K562 (cell line): ENCODE results near the gene RACK1. TPM values are rescaled to one million over a fixed set of nuclear protein-coding genes. Genes with fewer than 3 reads are reported as not detected.

Experiments used
- ARID4B ChIP-seq: sonication (generic); formaldehyde crosslinking; IDR thresholded peaks from 2 replicates; pipeline ENCODE4 v1.8.0; 2022; ENCODE audit warnings: mild to moderate bottlenecking, missing genetic modification reagents
- BRF2 ChIP-seq: IDR thresholded peaks from 3 replicates; pipeline ENCODE4 v1.6.1; 2011; ENCODE audit warnings: borderline replicate concordance, mild to moderate bottlenecking; ENCODE audit not compliant: insufficient read length, insufficient read depth
- MAX ChIP-seq: sonication (generic); formaldehyde crosslinking; IDR thresholded peaks from 2 replicates; pipeline ENCODE4 v1.9.0; 2022; ENCODE audit warnings: mild to moderate bottlenecking, missing genetic modification reagents
- NFATC3 ChIP-seq: fragments of 450-650 bp; IDR thresholded peaks from 2 replicates; pipeline ENCODE4 v1.6.1; 2017; ENCODE audit warnings: mild to moderate bottlenecking
- TCF3 ChIP-seq: sonication (generic); formaldehyde crosslinking; IDR thresholded peaks from 2 replicates; pipeline ENCODE4 v1.4.0; 2020; ENCODE audit warnings: mild to moderate bottlenecking, missing genetic modification reagents
- UBTF ChIP-seq, 2 experiments: IDR thresholded peaks; 2 replicates each; pipeline ENCODE4 v1.6.1; 2012; ENCODE audit warnings: improper control_type of control experiment in 2 of 2, low read depth in 2 of 2, low read length in 2 of 2, borderline replicate concordance in 1 of 2
- ZBTB7A ChIP-seq: IDR thresholded peaks from 2 replicates; pipeline ENCODE4 v1.6.1; 2011; ENCODE audit warnings: low read depth, mild to moderate bottlenecking, low read length, moderate library complexity, borderline replicate concordance; ENCODE audit not compliant: control insufficient read depth
- polyA plus RNA-seq, 8 experiments: library from polyadenylated mRNA; depleted of rRNA in 4 of 8; stranded (reverse) in 5 of 8; unstranded in 3 of 8; fragments of >200 nt; fragmentation: Nextera tagmentation in 2 of 8; fragmentation: Illumina TruSeq in 1 of 8; extraction: Ambion mirVana in 2 of 8; extraction: Trizol in 1 of 8; gene quantifications; 2 replicates each; pipeline versions ENCODE4 v1.2.1 to v1.2.3, GENCODE V29; 2011 to 2014; ENCODE audit warnings: inconsistent platforms in 1 of 8, missing spikeins in 1 of 8
- total RNA-seq, 7 experiments: library from RNA; depleted of rRNA in 6 of 7; stranded (reverse); fragments of >200 nt in 6 of 7; fragmentation: Illumina TruSeq in 2 of 7; extraction: Trizol in 2 of 7; gene quantifications; 2 replicates each; pipeline versions ENCODE4 v1.2.1 to v1.2.3, GENCODE V29; 2011 to 2021; ENCODE audit warnings: low replicate concordance in 1 of 7
- TF ChIP-seq, protein P1 (sequence below): fragments of 450-650 bp; IDR thresholded peaks from 2 replicates; pipeline ENCODE4 v1.6.1; 2016; ENCODE audit warnings: mild to moderate bottlenecking

Gene RACK1
- total and polyA plus RNA-seq, 9 of the 15 experiments (the other 6 are each of a cell fraction or from before 2014, with no cell fraction given) = 2,303 to 5,311 (median 3,833) TPM

- TF ChIP-seq, protein P1, sequence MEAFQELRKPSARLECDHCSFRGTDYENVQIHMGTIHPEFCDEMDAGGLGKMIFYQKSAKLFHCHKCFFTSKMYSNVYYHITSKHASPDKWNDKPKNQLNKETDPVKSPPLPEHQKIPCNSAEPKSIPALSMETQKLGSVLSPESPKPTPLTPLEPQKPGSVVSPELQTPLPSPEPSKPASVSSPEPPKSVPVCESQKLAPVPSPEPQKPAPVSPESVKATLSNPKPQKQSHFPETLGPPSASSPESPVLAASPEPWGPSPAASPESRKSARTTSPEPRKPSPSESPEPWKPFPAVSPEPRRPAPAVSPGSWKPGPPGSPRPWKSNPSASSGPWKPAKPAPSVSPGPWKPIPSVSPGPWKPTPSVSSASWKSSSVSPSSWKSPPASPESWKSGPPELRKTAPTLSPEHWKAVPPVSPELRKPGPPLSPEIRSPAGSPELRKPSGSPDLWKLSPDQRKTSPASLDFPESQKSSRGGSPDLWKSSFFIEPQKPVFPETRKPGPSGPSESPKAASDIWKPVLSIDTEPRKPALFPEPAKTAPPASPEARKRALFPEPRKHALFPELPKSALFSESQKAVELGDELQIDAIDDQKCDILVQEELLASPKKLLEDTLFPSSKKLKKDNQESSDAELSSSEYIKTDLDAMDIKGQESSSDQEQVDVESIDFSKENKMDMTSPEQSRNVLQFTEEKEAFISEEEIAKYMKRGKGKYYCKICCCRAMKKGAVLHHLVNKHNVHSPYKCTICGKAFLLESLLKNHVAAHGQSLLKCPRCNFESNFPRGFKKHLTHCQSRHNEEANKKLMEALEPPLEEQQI = no peak
- TF ChIP-seq ZBTB7A (peak; percentile 17; the same call in 1 of the 2 replicates), MAX (peak; percentile 31; the same call in 1 of the 2 replicates), NFATC3 (no peak), UBTF (IDR thresholded peaks at IDR 0.05; ENCODE audit: borderline replicate concordance in 1 of 2, low read depth in 2 of 2, low read length in 2 of 2) (peak in 1 of 2 experiments; percentile 69; a peak in 2 of 4 replicates), BRF2 (no peak), ARID4B (CRISPR knock-in tag) (peak; percentile 42; the same call in 1 of the 2 replicates), TCF3 (CRISPR knock-in tag) (peak; percentile 28; the same call in 1 of the 2 replicates)
Measured at GRCh38 chr5:181189962-181190710, 53.6 kb downstream of the RACK1 start (continued).
